T follicular helper cell (primary cell): Measurements from ENCODE around the gene SC5D.

ENCODE experiments used
- DNase-seq: peaks from one replicate; pipeline ENCODE4 v3.0.0-alpha.2; 2020; ENCODE audit warnings: low read depth

SC5D gene

GRCh38 chr11:121291896-121292494 lies 576 bp upstream of the SC5D start:
- DNase-seq, result no peak

- no peak for DNase-seq
Measured at GRCh38 chr11:121293288-121293594, 670 bp downstream of the SC5D start.

GRCh38 chr11:121295246-121296029 lies 2.9 kb downstream of the SC5D start:
- DNase-seq, result no peak

- DNase-seq, result no peak
Measured at GRCh38 chr11:121297872-121298271, 5.3 kb downstream of the SC5D start.

- no peak for DNase-seq
Measured at GRCh38 chr11:121298774-121299173, 6.2 kb downstream of the SC5D start.

- DNase-seq, result no peak
Measured at GRCh38 chr11:121299417-121299816, 6.8 kb downstream of the SC5D start.

GRCh38 chr11:121300313-121300971 lies 7.9 kb downstream of the SC5D start:
- DNase-seq, result no peak

GRCh38 chr11:121300972-121301699 lies 8.6 kb downstream of the SC5D start:
- DNase-seq, result no peak

GRCh38 chr11:121304759-121305158 lies 12.2 kb downstream of the SC5D start:
- no peak for DNase-seq

GRCh38 chr11:121308816-121309215 lies 16.2 kb downstream of the SC5D start:
- no peak for DNase-seq

GRCh38 chr11:121309688-121310087 lies 17.1 kb downstream of the SC5D start:
- DNase-seq, result no peak

- DNase-seq, result no peak
Measured at GRCh38 chr11:121310908-121311307, 18.3 kb downstream of the SC5D start.

GRCh38 chr11:121311373-121311772 lies 18.8 kb downstream of the SC5D start:
- DNase-seq, result no peak

- no peak for DNase-seq
Measured at GRCh38 chr11:121312483-121312882, 19.9 kb downstream of the SC5D start.

- peak; percentile 12 for DNase-seq
Measured at GRCh38 chr11:121318848-121319834, 26.6 kb downstream of the SC5D start.

- no peak for DNase-seq
Measured at GRCh38 chr11:121321614-121322243, 29.2 kb downstream of the SC5D start.

- no peak for DNase-seq
Measured at GRCh38 chr11:121323046-121323607, 30.6 kb downstream of the SC5D start.

GRCh38 chr11:121326230-121326629 lies 33.7 kb downstream of the SC5D start:
- no peak for DNase-seq

GRCh38 chr11:121327553-121327952 lies 35.0 kb downstream of the SC5D start:
- DNase-seq, result no peak

GRCh38 chr11:121328176-121328966 lies 35.8 kb downstream of the SC5D start:
- peak; percentile 9 for DNase-seq
